Activated CD4-positive, alpha-beta memory T cell treated with anti-CD3 and anti-CD28 coated beads for 36 hours (primary cell): ENCODE data around the gene P2RX4. TPM values are rescaled to one million over a fixed set of nuclear protein-coding genes. Genes with fewer than 3 reads are reported as not detected.
"Not testable (repeated sequence)": the region's sequence is repeated elsewhere in the genome, so short reads cannot be mapped to it uniquely, and the experiment has no call there.

Experiments
- CTCF ChIA-PET: fragments of 350-600 bp; sonication (Branson Sonifier 250); formaldehyde crosslinking; loops from one replicate; lab custom pipeline; 2021; ENCODE audit warnings: antibody characterized with exemption, inconsistent platforms; lab: Charles Lee
- POLR2A ChIA-PET: fragments of 350-600 bp; sonication (Branson Sonifier 250); formaldehyde crosslinking; loops from one replicate; lab custom pipeline; 2021; ENCODE audit warnings: antibody characterized with exemption; lab: Charles Lee
- DNase-seq: peaks from one replicate; pipeline ENCODE4 v3.0.0-alpha.2; 2020
- H3K27ac Mint-ChIP-seq: one replicate; pipeline ENCODE4 v1.8.0; 2021; ENCODE audit warnings: mixed read lengths
- H3K27me3 Mint-ChIP-seq: one replicate; pipeline ENCODE4 v1.8.0; 2021; ENCODE audit warnings: mixed read lengths
- H3K36me3 Mint-ChIP-seq: one replicate; pipeline ENCODE4 v1.8.0; 2021; ENCODE audit warnings: mixed read lengths
- H3K4me1 Mint-ChIP-seq: one replicate; pipeline ENCODE4 v1.8.0; 2021; ENCODE audit warnings: low read depth, mixed read lengths
- H3K4me3 Mint-ChIP-seq: one replicate; pipeline ENCODE4 v1.8.0; 2021; ENCODE audit warnings: mild to moderate bottlenecking, mixed read lengths
- H3K9me3 Mint-ChIP-seq: one replicate; pipeline ENCODE4 v1.8.0; 2021; ENCODE audit warnings: mixed read lengths
- intact Hi-C: fragments of 100-400 bp; cut with micrococcal nuclease; formaldehyde crosslinking; loops from one replicate; pipeline ENCODE4 v1.15.1; 2023
- total RNA-seq, 2 experiments: library from RNA; stranded (reverse); gene quantifications; one replicate each; pipeline ENCODE4 v1.2.3, GENCODE V29; 2021

P2RX4 gene
- total RNA-seq, 2 experiments from 2014 or later = 53.4 to 57.5 TPM

- POLR2A ChIA-PET = no interaction called here
- Mint-ChIP-seq H3K9me3 (no peaks in the 10 kb centered on the region), H3K36me3 (peaks cover 38% of the 10 kb centered on the region), H3K4me1 (peaks cover under 1% of the 10 kb centered on the region), H3K27me3 (no peaks in the 10 kb centered on the region), H3K4me3 (no peak overlapping the region), H3K27ac (no peak overlapping the region)
- intact Hi-C loops = no loop called here
- DNase-seq = no peak
- CTCF ChIA-PET = interaction anchor here (0.5 to 0.6 kb wide), 2 partner anchors 189 to 404 kb away, joined by 3 to 4 read pairs; no protein-coding TSS in a partner anchor
These were observed 38.7 kb downstream of the P2RX4 start for GRCh38 chr12:121248622-121249021.

GRCh38 chr12:121250359-121250758, 40.4 kb downstream of the P2RX4 start:
- Mint-ChIP-seq H3K4me3 (no peak overlapping the region), H3K36me3 (peaks cover 51% of the 10 kb centered on the region)
- POLR2A ChIA-PET = no interaction called here

GRCh38 chr12:121251838-121252237, 41.9 kb downstream of the P2RX4 start:
- H3K9me3 Mint-ChIP-seq = no peaks in the 10 kb centered on the region
- no peaks in the 10 kb centered on the region for H3K27me3 Mint-ChIP-seq
- intact Hi-C loops = no loop called here
- POLR2A ChIA-PET = no interaction called here
- no peak overlapping the region for H3K27ac Mint-ChIP-seq
- CTCF ChIA-PET = no interaction called here
- H3K4me1 Mint-ChIP-seq = peaks cover 3% of the 10 kb centered on the region
- no peak for DNase-seq
- H3K4me3 Mint-ChIP-seq = no peak overlapping the region
- H3K36me3 Mint-ChIP-seq = peaks cover 56% of the 10 kb centered on the region

More at GRCh38 chr12:121250359-121250758, 40.4 kb downstream of the P2RX4 start:
- CTCF ChIA-PET = no interaction called here
- Mint-ChIP-seq H3K9me3 (no peaks in the 10 kb centered on the region), H3K27ac (no peak overlapping the region), H3K4me1 (peaks cover 3% of the 10 kb centered on the region), H3K27me3 (no peaks in the 10 kb centered on the region)
- intact Hi-C loops = no loop called here
- no peak for DNase-seq

- H3K36me3 Mint-ChIP-seq = peaks cover 57% of the 10 kb centered on the region
- no peak for DNase-seq
- POLR2A ChIA-PET = no interaction called here
- H3K27me3 Mint-ChIP-seq = no peaks in the 10 kb centered on the region
- no peak overlapping the region for H3K4me3 Mint-ChIP-seq
- H3K4me1 Mint-ChIP-seq = peaks cover 3% of the 10 kb centered on the region
- H3K27ac Mint-ChIP-seq = no peak overlapping the region
- H3K9me3 Mint-ChIP-seq = no peaks in the 10 kb centered on the region
- intact Hi-C loops = no loop called here
- CTCF ChIA-PET = no interaction called here
These were observed 42.9 kb downstream of the P2RX4 start for GRCh38 chr12:121252712-121253345.

- Mint-ChIP-seq H3K36me3 (peaks cover 59% of the 10 kb centered on the region), H3K4me3 (no peak overlapping the region), H3K27me3 (no peaks in the 10 kb centered on the region), H3K27ac (no peak overlapping the region), H3K9me3 (no peaks in the 10 kb centered on the region), H3K4me1 (peaks cover 3% of the 10 kb centered on the region)
- DNase-seq = no peak
- CTCF ChIA-PET = interaction anchor here (0.6 kb wide), 1 partner anchor 787 kb away, joined by 3 read pairs; no protein-coding TSS in a partner anchor
- intact Hi-C loops = no loop called here
- POLR2A ChIA-PET = no interaction called here
These were observed 43.9 kb downstream of the P2RX4 start for GRCh38 chr12:121253638-121254335.

GRCh38 chr12:121255433-121255832, 45.5 kb downstream of the P2RX4 start:
- no peak for DNase-seq

GRCh38 chr12:121257704-121258449, 47.9 kb downstream of the P2RX4 start:
- DNase-seq, H3K4me1 Mint-ChIP-seq, H3K9me3 Mint-ChIP-seq, intact Hi-C loops, POLR2A ChIA-PET, H3K27me3 Mint-ChIP-seq, H3K4me3 Mint-ChIP-seq, H3K27ac Mint-ChIP-seq: not testable (repeated sequence)
- CTCF ChIA-PET = interaction anchor here (0.6 to 1.4 kb wide), 3 partner anchors 53 to 252 kb away, joined by 3 read pairs; no protein-coding TSS in a partner anchor
- peaks cover 48% of the 10 kb centered on the region for H3K36me3 Mint-ChIP-seq

More at GRCh38 chr12:121255433-121255832, 45.5 kb downstream of the P2RX4 start:
- no peaks in the 10 kb centered on the region for H3K9me3 Mint-ChIP-seq
- H3K4me3 Mint-ChIP-seq = no peak overlapping the region
- peaks cover 49% of the 10 kb centered on the region for H3K36me3 Mint-ChIP-seq
- H3K27me3 Mint-ChIP-seq = no peaks in the 10 kb centered on the region
- H3K27ac Mint-ChIP-seq = no peak overlapping the region
- ChIA-PET POLR2A (no interaction called here), CTCF (no interaction called here)
- intact Hi-C loops = no loop called here
- H3K4me1 Mint-ChIP-seq = peaks cover 3% of the 10 kb centered on the region

GRCh38 chr12:121259074-121259473, 49.1 kb downstream of the P2RX4 start:
- Mint-ChIP-seq H3K9me3 (no peaks in the 10 kb centered on the region), H3K27ac (no peak overlapping the region), H3K4me3 (no peak overlapping the region), H3K4me1 (no peaks in the 10 kb centered on the region), H3K36me3 (peaks cover 41% of the 10 kb centered on the region), H3K27me3 (no peaks in the 10 kb centered on the region)
- intact Hi-C loops = no loop called here
- CTCF ChIA-PET = no interaction called here
- POLR2A ChIA-PET = no interaction called here
- DNase-seq = no peak

GRCh38 chr12:121260091-121260490, 50.2 kb downstream of the P2RX4 start:
- Mint-ChIP-seq H3K27me3 (no peaks in the 10 kb centered on the region), H3K4me3 (no peak overlapping the region), H3K4me1 (no peaks in the 10 kb centered on the region), H3K36me3 (peaks cover 33% of the 10 kb centered on the region), H3K9me3 (no peaks in the 10 kb centered on the region), H3K27ac (no peak overlapping the region)
- intact Hi-C loops = no loop called here
- CTCF ChIA-PET = no interaction called here
- no peak for DNase-seq
- POLR2A ChIA-PET = no interaction called here

- H3K4me3 Mint-ChIP-seq = no peak overlapping the region
- H3K36me3 Mint-ChIP-seq = peaks cover 30% of the 10 kb centered on the region
- no peak overlapping the region for H3K27ac Mint-ChIP-seq
- intact Hi-C loops = no loop called here
- no peaks in the 10 kb centered on the region for H3K4me1 Mint-ChIP-seq
- no peak for DNase-seq
- no peaks in the 10 kb centered on the region for H3K27me3 Mint-ChIP-seq
- CTCF ChIA-PET = interaction anchor here (0.5 kb wide), 1 partner anchor 56 kb away, joined by 3 read pairs; no protein-coding TSS in a partner anchor
- POLR2A ChIA-PET = no interaction called here
- H3K9me3 Mint-ChIP-seq = no peaks in the 10 kb centered on the region
These were observed 51.5 kb downstream of the P2RX4 start for GRCh38 chr12:121261398-121261797.

GRCh38 chr12:121263206-121263935, 53.4 kb downstream of the P2RX4 start:
- Mint-ChIP-seq H3K4me3 (no peak overlapping the region), H3K9me3 (no peaks in the 10 kb centered on the region), H3K4me1 (no peaks in the 10 kb centered on the region), H3K36me3 (peaks cover 25% of the 10 kb centered on the region), H3K27ac (no peak overlapping the region), H3K27me3 (no peaks in the 10 kb centered on the region)
- ChIA-PET POLR2A (no interaction called here), CTCF (no interaction called here)
- no peak for DNase-seq
- intact Hi-C loops = no loop called here

GRCh38 chr12:121264135-121264534, 54.2 kb downstream of the P2RX4 start:
- no peaks in the 10 kb centered on the region for H3K4me1 Mint-ChIP-seq
- H3K27ac Mint-ChIP-seq = no peak overlapping the region
- H3K9me3 Mint-ChIP-seq = no peaks in the 10 kb centered on the region
- peaks cover 26% of the 10 kb centered on the region for H3K36me3 Mint-ChIP-seq
- POLR2A ChIA-PET = no interaction called here
- intact Hi-C loops = no loop called here
- CTCF ChIA-PET = no interaction called here
- no peak for DNase-seq
- H3K27me3 Mint-ChIP-seq = no peaks in the 10 kb centered on the region
- no peak overlapping the region for H3K4me3 Mint-ChIP-seq
